Measurements from ENCODE around the gene ASPSCR1. TPM values are rescaled to one million over a fixed set of nuclear protein-coding genes. Genes with fewer than 3 reads are reported as not detected.

Gene ASPSCR1
- total and polyA plus RNA-seq, 2 of the 13 experiments (the other 11 are each of a cell fraction or from before 2014, with no cell fraction given) = 274 to 314 TPM

GRCh38 chr17:81996757-81997441, 19.5 kb downstream of the ASPSCR1 start (continued):
- TF ChIP-seq ZHX1 (CRISPR knock-in tag; IDR thresholded peaks at IDR 0.05; ENCODE audit: low read depth) (0 out of 2 replicates have a peak, but pooled peaks have one; percentile 69), ZNF83 (CRISPR knock-in tag; IDR thresholded peaks at IDR 0.05; ENCODE audit: borderline replicate concordance) (no peak; the same call in 1 of the 2 replicates), SAFB2 (CRISPR knock-in tag; IDR thresholded peaks at IDR 0.05; ENCODE audit: borderline replicate concordance, low read depth) (no peak), ZBTB40 (IDR thresholded peaks at IDR 0.05) (no peak), ZBTB40 (CRISPR knock-in tag; IDR thresholded peaks at IDR 0.05) (0 out of 2 replicates have a peak, but pooled peaks have one; percentile 11), SATB2 (CRISPR knock-in tag; IDR thresholded peaks at IDR 0.05) (no peak), HOMEZ (CRISPR knock-in tag; IDR thresholded peaks at IDR 0.05; ENCODE audit: low read depth) (no peak), ZNF749 (CRISPR knock-in tag; IDR thresholded peaks at IDR 0.05; ENCODE audit: borderline replicate concordance) (0 out of 2 replicates have a peak, but pooled peaks have one; percentile 76), WIZ (CRISPR knock-in tag; IDR thresholded peaks at IDR 0.05) (no peak), TEF (CRISPR knock-in tag; IDR thresholded peaks at IDR 0.05) (no peak), KLF6 (CRISPR knock-in tag; IDR thresholded peaks at IDR 0.05) (no peak), EED (CRISPR knock-in tag; IDR thresholded peaks at IDR 0.05) (no peak), ZNF615 (CRISPR knock-in tag; IDR thresholded peaks at IDR 0.05; ENCODE audit: borderline replicate concordance) (no peak), ZKSCAN1 (IDR thresholded peaks at IDR 0.05; ENCODE audit: low read length) (no peak), ZNF674 (CRISPR knock-in tag; IDR thresholded peaks at IDR 0.05; ENCODE audit: low read depth) (no peak)
